HepG2 (cell line): ENCODE measurements around the gene ZNF627. TPM values are rescaled to one million over a fixed set of nuclear protein-coding genes. Genes with fewer than 3 reads are reported as not detected.

Source experiments
- ATF7 ChIP-seq, 2 experiments: fragments of 450-650 bp in 1 of 2; sonication (generic) in 1 of 2; formaldehyde crosslinking in 1 of 2; IDR thresholded peaks; 2 replicates each; pipeline versions ENCODE4 v1.4.0 to v1.6.1; 2016 to 2020; ENCODE audit warnings: antibody characterized with exemption in 1 of 2, mild to moderate bottlenecking in 1 of 2, missing genetic modification reagents in 1 of 2
- BHLHE40 ChIP-seq: IDR thresholded peaks from 2 replicates; pipeline ENCODE4 v1.6.1; 2011; ENCODE audit warnings: low read length, improper control_type of control experiment
- CAMTA2 ChIP-seq: sonication (generic); formaldehyde crosslinking; IDR thresholded peaks from 2 replicates; pipeline ENCODE4 v1.4.0; 2020; ENCODE audit warnings: mild to moderate bottlenecking, missing genetic modification reagents, borderline replicate concordance
- CSRNP2 ChIP-seq: sonication (generic); formaldehyde crosslinking; conservative IDR thresholded peaks from 2 replicates; pipeline ENCODE4 v1.8.0; 2022; ENCODE audit warnings: low read depth, missing genetic modification reagents
- HINFP ChIP-seq: sonication (generic); formaldehyde crosslinking; IDR thresholded peaks from 2 replicates; pipeline ENCODE4 v1.4.0; 2020; ENCODE audit warnings: low read depth, mild to moderate bottlenecking, missing genetic modification reagents
- IRF1 ChIP-seq: sonication (generic); formaldehyde crosslinking; IDR thresholded peaks from 2 replicates; pipeline ENCODE4 v1.4.0; 2020; ENCODE audit warnings: low read depth, mild to moderate bottlenecking, missing genetic modification reagents
- MIER2 ChIP-seq: IDR thresholded peaks from 2 replicates; pipeline ENCODE4 v1.6.1; 2016; ENCODE audit warnings: missing biosample characterization, missing genetic modification reagents
- NR0B2 ChIP-seq: sonication (generic); formaldehyde crosslinking; IDR thresholded peaks from 2 replicates; pipeline ENCODE4 v1.4.0; 2020; ENCODE audit warnings: mild to moderate bottlenecking, missing genetic modification reagents
- NR2F1 ChIP-seq, 2 experiments: fragments of 450-650 bp in 1 of 2; formaldehyde crosslinking in 1 of 2; IDR thresholded peaks; 2 replicates each; pipeline versions ENCODE4 v1.5.0 to v1.6.1; 2016 to 2020; ENCODE audit warnings: mild to moderate bottlenecking in 1 of 2, missing compliant biosample characterization in 1 of 2, missing genetic modification reagents in 1 of 2, moderate library complexity in 1 of 2
- PHF5A ChIP-seq: IDR thresholded peaks from one replicate; pipeline ENCODE4 v1.6.1; 2018; ENCODE audit warnings: low read depth, missing genetic modification reagents; ENCODE audit not compliant: unreplicated experiment
- POLR2G ChIP-seq: fragments of 200-400 bp; formaldehyde crosslinking; IDR thresholded peaks from 2 replicates; pipeline ENCODE4 v1.6.1; 2018; ENCODE audit warnings: mild to moderate bottlenecking, low read depth, low read length, moderate library complexity
- RNF2 ChIP-seq: fragments of 450-650 bp; conservative IDR thresholded peaks from 2 replicates; pipeline ENCODE4 v1.6.1; 2016; ENCODE audit warnings: low read depth
- ZNF101 ChIP-seq: sonication (generic); formaldehyde crosslinking; IDR thresholded peaks from 2 replicates; pipeline ENCODE4 v1.4.0; 2020; ENCODE audit warnings: mild to moderate bottlenecking, low read depth, missing genetic modification reagents, borderline replicate concordance
- ZNF280D ChIP-seq: sonication (generic); formaldehyde crosslinking; IDR thresholded peaks from 2 replicates; pipeline ENCODE4 v1.5.1; 2020; ENCODE audit warnings: mild to moderate bottlenecking, missing genetic modification reagents
- ZNF543 ChIP-seq: sonication (generic); formaldehyde crosslinking; IDR thresholded peaks from 2 replicates; pipeline ENCODE4 v1.4.0; 2020; ENCODE audit warnings: mild to moderate bottlenecking, missing genetic modification reagents
- ZNF766 ChIP-seq: sonication (generic); formaldehyde crosslinking; IDR thresholded peaks from 2 replicates; pipeline ENCODE4 v1.5.0; 2020; ENCODE audit warnings: missing genetic modification reagents, borderline replicate concordance
- ZNF781 ChIP-seq: sonication (generic); formaldehyde crosslinking; IDR thresholded peaks from 2 replicates; pipeline ENCODE4 v1.5.1; 2020; ENCODE audit warnings: borderline replicate concordance, mild to moderate bottlenecking, missing genetic modification reagents; ENCODE audit errors: not compliant biosample characterization
- polyA plus RNA-seq, 8 experiments: library from polyadenylated mRNA; depleted of rRNA in 3 of 8; stranded (reverse) in 7 of 8; unstranded in 1 of 8; fragments of >200 nt; fragmentation: Illumina TruSeq in 4 of 8; extraction: Trizol in 4 of 8; gene quantifications; 2 replicates each; pipeline versions ENCODE4 v1.2.1 to v1.2.3, GENCODE V29; 2011 to 2016; ENCODE audit warnings: low read depth in 4 of 8, missing spikeins in 1 of 8, mixed read lengths in 1 of 8; ENCODE audit not compliant: insufficient read depth in 1 of 8
- total RNA-seq, 5 experiments: library from RNA; depleted of rRNA; stranded (reverse); fragments of >200 nt; fragmentation: Illumina TruSeq; extraction: Trizol; gene quantifications; 2 replicates each; pipeline ENCODE4 v1.2.3, GENCODE V29; 2016; ENCODE audit warnings: low read depth in 1 of 5

ZNF627 gene
- total and polyA plus RNA-seq, 2 of the 13 experiments (the other 11 are each of a cell fraction or from before 2014, with no cell fraction given) = 4.2 to 12.7 TPM

- TF ChIP-seq ZNF766 (peak; percentile 87; the same call in 1 of the 2 replicates), ZNF280D (CRISPR knock-in tag) (peak; percentile 55; the same call in 1 of the 2 replicates), NR0B2 (CRISPR knock-in tag) (0 out of 2 replicates have a peak, but pooled peaks have one; percentile 50), ATF7 (IDR thresholded peaks at IDR 0.05) (no peak), ATF7 (CRISPR knock-in tag; IDR thresholded peaks at IDR 0.05) (peak; percentile 57; the same call in 1 of the 2 replicates), POLR2G (peak; percentile 96), CAMTA2 (peak; percentile 78), PHF5A (CRISPR knock-in tag) (peak; percentile 45), BHLHE40 (no peak; the same call in 1 of the 2 replicates), RNF2 (no peak), ZNF781 (CRISPR knock-in tag) (peak; percentile 88), MIER2 (no peak), ZNF101 (CRISPR knock-in tag) (no peak), CSRNP2 (CRISPR knock-in tag) (no peak), NR2F1 (CRISPR knock-in tag; IDR thresholded peaks at IDR 0.05) (no peak), IRF1 (CRISPR knock-in tag) (0 out of 2 replicates have a peak, but pooled peaks have one; percentile 52), ZNF543 (CRISPR knock-in tag) (no peak), HINFP (CRISPR knock-in tag) (no peak; the same call in 1 of the 2 replicates)
Measured at GRCh38 chr19:11597202-11598102, at the start of gene ZNF627 (continued).
